OCI-LY7 (cell line): ENCODE results near the gene FIGN. TPM values are rescaled to one million over a fixed set of nuclear protein-coding genes. Genes with fewer than 3 reads are reported as not detected.

Experiments
- BruUV-seq: library from RNA; stranded (reverse); fragments of 400-500 nt; replicated peaks from 2 replicates; lab custom pipeline; 2021; lab: Mats Ljungman, UMichigan
- CTCF ChIA-PET: fragments of 300-600 bp; sonication (Branson Sonifier 250); formaldehyde crosslinking; loops from one replicate; lab custom pipeline; 2022; ENCODE audit warnings: antibody characterized with exemption; ENCODE audit not compliant: unreplicated experiment; lab: Charles Lee
- POLR2A ChIA-PET: fragments of 300-600 bp; sonication (Branson Sonifier 250); formaldehyde crosslinking; loops from one replicate; lab custom pipeline; 2022; ENCODE audit warnings: antibody characterized with exemption; lab: Charles Lee
- DNase-seq: peaks from one replicate; pipeline ENCODE4 v3.0.0-alpha.2; 2015; ENCODE audit warnings: low spot score
- H2AFZ ChIP-seq: fragments of 200-600 bp; sonication (generic), shearing (Covaris generic); 2 replicates; pipeline ENCODE4 v1.6.1; 2014; ENCODE audit warnings: mild to moderate bottlenecking, antibody characterized with exemption, low read length, moderate library complexity
- H3K27ac ChIP-seq: fragments of 200-600 bp; sonication (generic); 2 replicates; pipeline ENCODE4 v1.5.1; 2014; ENCODE audit warnings: mixed run types, low read depth, mild to moderate bottlenecking, moderate library complexity, low read length, inconsistent platforms; ENCODE audit not compliant: poor library complexity, severe bottlenecking
- H3K36me3 ChIP-seq: fragments of 200-600 bp; sonication (generic); 2 replicates; pipeline ENCODE4 v1.6.1; 2014; ENCODE audit warnings: mild to moderate bottlenecking, antibody characterized with exemption, low read length, moderate library complexity, mixed read lengths; ENCODE audit not compliant: insufficient read depth
- H3K4me1 ChIP-seq: fragments of 200-600 bp; sonication (generic); 2 replicates; pipeline ENCODE4 v1.5.1; 2014; ENCODE audit warnings: mild to moderate bottlenecking, low read length; ENCODE audit not compliant: insufficient read depth, poor library complexity, severe bottlenecking
- H3K4me2 ChIP-seq: fragments of 200-600 bp; sonication (generic); 2 replicates; pipeline ENCODE4 v1.6.1; 2014; ENCODE audit warnings: mild to moderate bottlenecking, low read length
- H3K4me3 ChIP-seq: fragments of 200-600 bp; sonication (generic); 2 replicates; pipeline ENCODE4 v1.5.1; 2014; ENCODE audit warnings: mild to moderate bottlenecking, low read depth, low read length; ENCODE audit not compliant: poor library complexity, severe bottlenecking
- H3K79me2 ChIP-seq: fragments of 200-600 bp; sonication (generic); 2 replicates; pipeline ENCODE4 v1.6.1; 2016; ENCODE audit warnings: low read depth, mild to moderate bottlenecking, low read length, moderate library complexity, mixed read lengths; ENCODE audit not compliant: insufficient read depth
- H3K9me2 ChIP-seq: fragments of 200-600 bp; sonication (generic); 2 replicates; pipeline ENCODE4 v1.6.1; 2016; ENCODE audit warnings: mild to moderate bottlenecking, low read length, mixed read lengths; ENCODE audit not compliant: insufficient read depth
- H3K9me3 ChIP-seq: fragments of 200-600 bp; sonication (generic); 2 replicates; pipeline ENCODE4 v1.6.1; 2014; ENCODE audit warnings: mild to moderate bottlenecking, mixed run types, low read length, mixed read lengths
- H4K20me1 ChIP-seq: fragments of 200-600 bp; sonication (generic); 2 replicates; pipeline ENCODE4 v1.6.1; 2014; ENCODE audit warnings: mild to moderate bottlenecking, antibody characterized with exemption, low read length, moderate library complexity, mixed read lengths; ENCODE audit not compliant: insufficient read depth
- CTCF ChIP-seq: fragments of 200-600 bp; sonication (generic); conservative IDR thresholded peaks from 2 replicates; pipeline ENCODE4 v1.5.1; 2014; ENCODE audit warnings: mild to moderate bottlenecking, antibody characterized with exemption, low read length, moderate library complexity, mixed read lengths
- EZH2phosphoT487 ChIP-seq: fragments of 200-600 bp; sonication (generic); IDR thresholded peaks from 2 replicates; pipeline ENCODE4 v1.6.1; 2018; ENCODE audit warnings: low read depth, borderline replicate concordance, mild to moderate bottlenecking, mixed run types, antibody characterized with exemption, low read length, moderate library complexity, mixed read lengths
- intact Hi-C: fragments of 100-400 bp; cut with micrococcal nuclease; formaldehyde crosslinking; loops from one replicate; pipeline ENCODE4 v1.10.0; 2022; ENCODE audit not compliant: unreplicated experiment
- total RNA-seq, 2 experiments: library from RNA; depleted of rRNA in 1 of 2; stranded (reverse); fragments of >200 nt in 1 of 2; shearing (Covaris generic) in 1 of 2; gene quantifications; 2 replicates each; pipeline ENCODE4 v1.2.3, GENCODE V29; 2014 to 2022

Gene FIGN
- total RNA-seq, 2 experiments from 2014 or later = not detected

- Histone ChIP-seq H3K4me3 (no peak overlapping the region), H3K4me2 (no peak overlapping the region), H4K20me1 (no peaks in the 10 kb centered on the region), H3K27ac (no peak overlapping the region), H3K79me2 (no peaks in the 10 kb centered on the region), H3K9me2 (no peaks in the 10 kb centered on the region), H2AFZ (no peak overlapping the region), H3K9me3 (no peaks in the 10 kb centered on the region), H3K36me3 (no peaks in the 10 kb centered on the region), H3K4me1 (no peaks in the 10 kb centered on the region)
- BruUV-seq = no TSS peak
- ChIA-PET CTCF (no interaction called here), POLR2A (interaction anchor here (0.5 to 1.4 kb wide), 4 partner anchors 9 to 1520 kb away, joined by 3 to 4 read pairs (median 3); no protein-coding TSS in a partner anchor)
- no peak for DNase-seq
- TF ChIP-seq CTCF (no peak), EZH2phosphoT487 (no peak)
- intact Hi-C loops = no loop called here
These were observed 34.2 kb downstream of the FIGN start for GRCh38 chr2:163701399-163702195.

GRCh38 chr2:163698857-163699256 lies 37.0 kb downstream of the FIGN start:
- Histone ChIP-seq H3K4me1 (no peaks in the 10 kb centered on the region), H3K4me3 (no peak overlapping the region), H3K36me3 (no peaks in the 10 kb centered on the region), H3K9me3 (no peaks in the 10 kb centered on the region), H3K27ac (no peak overlapping the region), H4K20me1 (no peaks in the 10 kb centered on the region), H2AFZ (no peak overlapping the region), H3K9me2 (no peaks in the 10 kb centered on the region), H3K79me2 (no peaks in the 10 kb centered on the region), H3K4me2 (no peak overlapping the region)
- ChIA-PET CTCF (no interaction called here), POLR2A (interaction anchor here (0.7 kb wide), 2 partner anchors 469 to 596 kb away, joined by 3 read pairs; no protein-coding TSS in a partner anchor)
- BruUV-seq = no TSS peak
- no peak for DNase-seq
- intact Hi-C loops = no loop called here
- TF ChIP-seq CTCF (no peak), EZH2phosphoT487 (no peak)
